Posterior vena cava (tissue), 2 donors: ENCODE results near the gene DNM2. TPM values are rescaled to one million over a fixed set of nuclear protein-coding genes. Genes with fewer than 3 reads are reported as not detected.

ENCODE experiments used
- DNase-seq: peaks from one replicate; pipeline ENCODE4 v3.0.0-alpha.2; 2020; ENCODE audit warnings: low spot score
- intact Hi-C, 2 donors: fragments of 100-400 bp; cut with DNase I; formaldehyde crosslinking; loops; one replicate each; pipeline versions ENCODE4 v1.14.1 to v1.14.2; 2022 to 2023
- total RNA-seq, 2 donors: library from RNA; stranded (reverse); fragmentation: NEBNext Ultra II Directional; extraction: Animal tissue kit (Norgen Biotek cat#: 25700); gene quantifications; one replicate each; pipeline ENCODE4 v1.2.1, GENCODE V29; 2021
- donor health status: DM: yes; HTN: yes; CAD: no.
- donor health status: DM: yes; HTN: yes; CAD: no.

DNM2 gene
- total RNA-seq, 2 donors from 2014 or later = 94.9 to 107 TPM

- DNase-seq = no peak
- intact Hi-C loops = no loop called here
These were observed 82.6 kb downstream of the DNM2 start for GRCh38 chr19:10800488-10800887.

GRCh38 chr19:10802479-10802878 is 84.6 kb downstream of the DNM2 start:
- intact Hi-C loops = no loop called here
- no peak for DNase-seq

GRCh38 chr19:10803252-10803651 is 85.4 kb downstream of the DNM2 start:
- no peak for DNase-seq
- intact Hi-C loops = no loop called here

- intact Hi-C loops = no loop called here
- no peak for DNase-seq
These were observed 87.3 kb downstream of the DNM2 start for GRCh38 chr19:10805065-10805757.

- DNase-seq = no peak
- intact Hi-C loops = no loop called here
These were observed 87.9 kb downstream of the DNM2 start for GRCh38 chr19:10805758-10806247.

- DNase-seq = no peak
- intact Hi-C loops = no loop called here
These were observed 91.2 kb downstream of the DNM2 start for GRCh38 chr19:10808937-10809649.

GRCh38 chr19:10809651-10810285 is 91.9 kb downstream of the DNM2 start:
- no peak for DNase-seq
- intact Hi-C loops = no loop called here

- intact Hi-C loops = no loop called here
- DNase-seq = no peak
These were observed 93.7 kb downstream of the DNM2 start for GRCh38 chr19:10811391-10812111.

GRCh38 chr19:10812196-10812595 is 94.3 kb downstream of the DNM2 start:
- intact Hi-C loops = no loop called here

GRCh38 chr19:10812902-10813404 is 95.1 kb downstream of the DNM2 start:
- DNase-seq = peak; percentile 91
- intact Hi-C loops = no loop called here

More at GRCh38 chr19:10812196-10812595, 94.3 kb downstream of the DNM2 start:
- no peak for DNase-seq

- intact Hi-C loops = no loop called here
- DNase-seq = no peak
These were observed 97.2 kb downstream of the DNM2 start for GRCh38 chr19:10815007-10815536.

GRCh38 chr19:10815969-10816644 is 98.2 kb downstream of the DNM2 start:
- no peak for DNase-seq
- intact Hi-C loops = no loop called here

- intact Hi-C loops = no loop called here
- no peak for DNase-seq
These were observed 98.8 kb downstream of the DNM2 start for GRCh38 chr19:10816691-10817090.

GRCh38 chr19:10817291-10818038 is 99.6 kb downstream of the DNM2 start:
- DNase-seq = peak; percentile 94
- intact Hi-C loops = no loop called here

GRCh38 chr19:10818301-10819123 is 100.6 kb downstream of the DNM2 start:
- intact Hi-C loops = no loop called here
- no peak for DNase-seq

GRCh38 chr19:10819124-10820060 is 101.5 kb downstream of the DNM2 start:
- no peak for DNase-seq
- intact Hi-C loops = no loop called here
